GM10266 (cell line): ENCODE measurements around the gene TMEM270.

Experiments used
- DNase-seq: peaks from one replicate; pipeline ENCODE4 v3.0.0; 2012; ENCODE audit errors: extremely low spot score
- TF ChIP-seq, protein P1 (sequence below): IDR thresholded peaks from 2 replicates; pipeline ENCODE4 v1.5.1; 2012; ENCODE audit warnings: mild to moderate bottlenecking, low read depth; ENCODE audit not compliant: control insufficient read depth, insufficient read depth; ENCODE audit errors: missing control alignments

TMEM270 gene

GRCh38 chr7:73885975-73886798 lies 25.2 kb downstream of the TMEM270 start:
- TF ChIP-seq, protein P1, sequence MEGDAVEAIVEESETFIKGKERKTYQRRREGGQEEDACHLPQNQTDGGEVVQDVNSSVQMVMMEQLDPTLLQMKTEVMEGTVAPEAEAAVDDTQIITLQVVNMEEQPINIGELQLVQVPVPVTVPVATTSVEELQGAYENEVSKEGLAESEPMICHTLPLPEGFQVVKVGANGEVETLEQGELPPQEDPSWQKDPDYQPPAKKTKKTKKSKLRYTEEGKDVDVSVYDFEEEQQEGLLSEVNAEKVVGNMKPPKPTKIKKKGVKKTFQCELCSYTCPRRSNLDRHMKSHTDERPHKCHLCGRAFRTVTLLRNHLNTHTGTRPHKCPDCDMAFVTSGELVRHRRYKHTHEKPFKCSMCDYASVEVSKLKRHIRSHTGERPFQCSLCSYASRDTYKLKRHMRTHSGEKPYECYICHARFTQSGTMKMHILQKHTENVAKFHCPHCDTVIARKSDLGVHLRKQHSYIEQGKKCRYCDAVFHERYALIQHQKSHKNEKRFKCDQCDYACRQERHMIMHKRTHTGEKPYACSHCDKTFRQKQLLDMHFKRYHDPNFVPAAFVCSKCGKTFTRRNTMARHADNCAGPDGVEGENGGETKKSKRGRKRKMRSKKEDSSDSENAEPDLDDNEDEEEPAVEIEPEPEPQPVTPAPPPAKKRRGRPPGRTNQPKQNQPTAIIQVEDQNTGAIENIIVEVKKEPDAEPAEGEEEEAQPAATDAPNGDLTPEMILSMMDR, result no peak

DNA sequence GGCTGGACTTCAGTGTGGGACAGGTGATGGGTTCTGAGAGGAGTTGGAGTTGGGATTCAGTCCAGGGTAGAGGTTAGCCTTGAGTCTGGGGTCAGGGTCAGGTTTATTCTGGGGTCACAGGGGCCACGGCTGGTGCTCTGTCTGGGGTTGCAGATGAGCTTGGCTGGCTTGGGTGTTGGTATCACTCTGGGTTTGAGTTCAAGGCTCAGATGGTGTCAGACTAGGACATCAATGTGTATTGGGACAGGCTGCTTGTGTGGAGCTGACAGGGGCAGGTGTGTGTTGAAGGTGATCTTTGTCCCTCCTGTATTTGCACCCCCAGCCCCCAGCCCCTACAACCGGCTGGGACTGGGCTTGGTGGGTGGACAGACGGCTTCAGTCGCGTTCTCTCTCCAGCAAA lies 26.8 kb downstream of the TMEM270 start:
- DNase-seq, result no peak
- TF ChIP-seq, protein P1, result no peak

More at GRCh38 chr7:73885975-73886798, 25.2 kb downstream of the TMEM270 start:
- DNase-seq, result no peak

DNA sequence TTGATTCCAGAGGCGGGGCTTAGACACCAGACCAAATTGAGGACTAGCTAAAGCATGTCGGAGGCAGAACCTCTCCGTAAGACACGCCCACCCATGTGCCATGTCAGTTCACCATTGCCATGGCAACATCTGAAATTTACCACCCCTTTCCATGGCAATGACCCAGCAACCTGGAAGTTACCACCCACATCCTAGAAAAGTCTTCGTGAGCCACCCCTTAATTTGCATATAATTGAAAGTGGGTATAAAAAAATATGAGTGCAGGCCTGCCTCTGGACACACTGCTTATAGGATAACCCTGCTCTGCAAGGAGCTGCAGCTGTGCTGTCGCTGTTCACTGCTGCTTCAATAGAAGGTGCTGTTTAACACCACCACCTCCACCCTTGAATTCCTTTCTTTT lies 28.0 kb downstream of the TMEM270 start:
- TF ChIP-seq, protein P1, result no peak
- no peak for DNase-seq

DNA sequence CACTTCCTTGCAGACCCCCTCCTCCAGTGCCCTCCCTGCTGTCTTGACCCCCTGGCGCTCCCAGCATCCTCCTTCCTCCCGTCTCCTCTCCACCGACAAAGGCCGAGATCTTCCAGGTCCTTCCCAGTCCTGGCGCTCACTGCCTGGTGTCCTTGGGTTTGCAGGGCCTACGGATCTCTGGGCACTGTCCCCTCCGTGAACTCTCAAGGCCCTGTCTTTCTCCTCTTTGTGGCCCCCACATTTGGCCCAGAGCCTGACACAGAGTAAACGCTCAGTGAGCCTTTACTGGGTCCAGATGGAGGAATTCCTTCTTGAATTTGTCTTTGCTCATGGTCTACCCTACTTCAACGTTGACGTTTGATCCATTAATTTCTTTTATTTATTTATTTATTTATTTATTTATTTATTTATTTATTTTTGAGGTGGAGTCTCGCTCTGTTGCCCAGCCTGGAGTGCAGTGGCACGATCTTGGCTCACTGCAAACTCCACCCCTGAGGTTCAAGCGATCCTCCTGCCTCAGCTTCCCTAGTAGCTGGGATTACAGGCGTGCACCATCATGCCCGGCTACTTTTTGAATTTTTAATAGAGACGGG lies 29.7 kb downstream of the TMEM270 start:
- no peak for DNase-seq
- TF ChIP-seq, protein P1, result no peak

DNA sequence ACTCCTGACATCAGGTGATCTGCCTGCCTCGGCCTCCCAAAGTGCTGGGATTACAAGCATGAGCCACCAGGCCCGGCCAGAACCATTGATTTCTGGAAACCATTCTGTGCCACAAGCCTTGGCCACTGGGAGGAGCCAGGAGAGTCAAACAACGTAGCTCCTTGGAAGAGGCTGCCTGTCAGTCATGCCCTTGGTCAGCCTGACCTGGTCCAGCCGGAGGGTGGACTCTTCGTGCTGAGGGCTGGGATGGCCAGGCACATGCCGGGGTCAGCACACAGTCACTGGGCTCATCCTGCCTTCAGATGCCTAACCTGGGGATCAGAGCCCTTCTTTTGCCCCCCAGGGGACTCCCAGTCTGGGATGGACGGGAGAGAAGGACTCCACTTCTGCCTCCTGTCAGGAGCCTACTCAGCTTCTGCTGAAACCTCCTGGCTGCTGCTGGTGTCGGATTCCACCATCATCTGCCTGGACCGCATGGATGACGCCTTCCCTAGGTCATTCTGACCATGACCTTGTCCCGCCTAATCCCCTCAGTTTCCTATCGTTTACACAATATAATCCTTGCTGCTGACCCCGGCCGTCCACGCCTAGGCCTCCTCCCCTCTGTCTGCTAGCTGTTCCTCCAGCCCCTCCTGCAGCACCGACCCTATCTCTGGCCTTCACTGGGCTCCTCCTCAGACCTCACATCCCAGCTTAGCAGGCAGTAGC lies 30.4 kb downstream of the TMEM270 start:
- no peak for DNase-seq
- TF ChIP-seq, protein P1, result no peak

- DNase-seq, result no peak
- TF ChIP-seq, protein P1, result no peak
Measured at GRCh38 chr7:73892003-73892999, 31.3 kb downstream of the TMEM270 start.
